Measurements from ENCODE around the gene BMP6.

The BMP6 gene

DNA sequence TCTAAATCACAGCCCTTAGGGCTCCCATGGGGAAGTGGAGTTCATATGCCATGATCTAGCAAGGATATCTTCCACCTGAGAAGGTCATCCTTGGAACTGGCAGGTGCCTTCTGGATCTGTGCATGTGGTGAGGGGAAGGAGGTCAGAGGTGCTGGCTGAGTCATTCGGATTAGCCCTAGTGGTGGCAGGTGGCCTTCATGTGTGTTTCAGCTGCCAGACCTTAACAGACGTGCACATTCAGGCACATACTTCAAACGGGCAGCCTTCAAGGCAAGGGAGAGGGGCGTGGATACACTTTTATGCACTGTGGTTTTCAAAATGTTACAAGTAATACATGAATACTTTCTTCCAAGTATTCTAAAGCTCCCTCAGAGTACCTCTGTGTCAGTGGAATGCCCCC lies 51.2 kb downstream of the BMP6 start:
- no peak overlapping the region for H3K4me3 ChIP-seq (replicated peaks; ENCODE audit: low read depth, low read length)
- TF ChIP-seq CTCF (IDR thresholded peaks at IDR 0.05; ENCODE audit: low read depth, low read length, missing control alignments) = no peak
- DNase-seq (ENCODE audit: extremely low read depth, low read depth) = no peak

- no peak for DNase-seq (ENCODE audit: extremely low read depth, low read depth)
- H3K4me3 ChIP-seq (replicated peaks; ENCODE audit: low read depth, low read length) = no peak overlapping the region
- TF ChIP-seq CTCF (IDR thresholded peaks at IDR 0.05; ENCODE audit: low read depth, low read length, missing control alignments) = no peak
Measured at GRCh38 chr6:7781240-7781639, 55.3 kb downstream of the BMP6 start.

GRCh38 chr6:7784248-7784647 lies 58.3 kb downstream of the BMP6 start:
- TF ChIP-seq CTCF (IDR thresholded peaks at IDR 0.05; ENCODE audit: low read depth, low read length, missing control alignments) = no peak
- H3K4me3 ChIP-seq (replicated peaks; ENCODE audit: low read depth, low read length) = no peak overlapping the region
- DNase-seq (ENCODE audit: extremely low read depth, low read depth) = no peak

GRCh38 chr6:7784706-7785105 lies 58.8 kb downstream of the BMP6 start:
- no peak for DNase-seq (ENCODE audit: extremely low read depth, low read depth)
- H3K4me3 ChIP-seq (replicated peaks; ENCODE audit: low read depth, low read length) = no peak overlapping the region
- TF ChIP-seq CTCF (IDR thresholded peaks at IDR 0.05; ENCODE audit: low read depth, low read length, missing control alignments) = no peak

- no peak for TF ChIP-seq CTCF (IDR thresholded peaks at IDR 0.05; ENCODE audit: low read depth, low read length, missing control alignments)
- no peak overlapping the region for H3K4me3 ChIP-seq (replicated peaks; ENCODE audit: low read depth, low read length)
- no peak for DNase-seq (ENCODE audit: extremely low read depth, low read depth)
Measured at GRCh38 chr6:7785243-7786035, 59.5 kb downstream of the BMP6 start.

DNA sequence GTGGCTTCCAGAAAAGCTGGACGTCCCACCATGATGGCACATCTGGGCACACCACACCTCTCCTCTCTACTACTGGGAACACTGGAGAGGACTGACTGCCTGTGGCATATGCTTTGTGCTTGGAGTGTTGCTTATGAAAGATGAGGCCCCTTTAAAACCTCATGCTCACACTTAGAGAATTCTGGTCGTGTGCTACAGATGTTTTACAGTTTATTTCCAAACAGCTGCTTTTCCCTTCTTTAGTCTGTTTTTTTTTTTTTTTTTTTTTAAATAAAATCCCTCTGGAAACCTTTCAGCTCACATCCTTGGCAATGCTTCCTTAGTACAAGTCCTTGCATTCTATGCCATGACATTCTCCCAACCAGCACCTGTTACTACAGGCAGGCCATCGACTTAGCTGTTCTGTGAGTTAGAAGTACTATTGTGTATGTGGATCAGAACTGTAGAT lies 60.3 kb downstream of the BMP6 start:
- H3K4me3 ChIP-seq (replicated peaks; ENCODE audit: low read depth, low read length) = no peak overlapping the region
- no peak for TF ChIP-seq CTCF (IDR thresholded peaks at IDR 0.05; ENCODE audit: low read depth, low read length, missing control alignments)
- DNase-seq (ENCODE audit: extremely low read depth, low read depth) = no peak
